GM18517 (cell line): Measurements from ENCODE around the gene BHMT.
"Not testable (repeated sequence)": the region's sequence is repeated elsewhere in the genome, so short reads cannot be mapped to it uniquely, and the experiment has no call there.

Experiments
- ATAC-seq: cut with Tn5 transposase; IDR thresholded peaks from one replicate; pipeline ENCODE4 v1.9.1; 2021; ENCODE audit warnings: mild to moderate bottlenecking, moderate library complexity; ENCODE audit not compliant: unreplicated experiment

BHMT gene

DNA sequence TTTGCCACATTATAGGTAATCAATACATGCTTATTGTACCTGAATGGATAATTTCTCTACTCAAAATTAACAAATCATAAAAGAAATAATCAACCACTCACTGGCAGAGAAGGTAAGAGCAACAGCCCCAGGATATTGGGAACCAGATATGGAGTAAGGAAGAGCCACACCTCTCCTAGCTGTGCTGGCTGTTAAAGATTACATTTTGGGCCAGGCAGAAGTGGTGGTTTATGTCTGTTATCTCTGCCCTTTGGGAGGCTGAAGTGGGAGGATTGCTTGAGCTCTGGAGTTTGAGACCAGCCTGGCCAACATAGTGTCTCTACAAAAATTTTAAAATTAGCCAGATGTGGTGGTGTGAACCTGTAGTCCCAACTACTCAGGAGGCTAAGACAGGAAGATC, 56.4 kb downstream of the BHMT start:
- ATAC-seq = no peak

DNA sequence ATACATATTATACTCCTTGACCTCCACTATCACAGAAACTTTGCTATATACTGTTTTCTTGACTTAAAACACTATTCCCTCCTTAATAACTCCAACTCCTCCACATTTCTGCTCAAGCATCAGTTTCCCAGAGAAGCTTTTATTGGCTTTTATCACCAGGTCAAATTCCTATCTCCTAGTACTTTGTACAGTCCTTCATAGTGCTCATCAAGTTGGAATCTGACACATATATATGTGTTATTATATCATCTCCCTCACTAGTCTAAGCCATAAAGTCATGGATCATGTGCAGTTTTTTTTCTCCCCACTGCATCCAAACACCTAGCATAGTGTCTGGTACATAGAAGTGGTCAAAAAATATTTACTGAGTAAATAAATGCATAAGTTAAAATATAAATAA, 59.1 kb downstream of the BHMT start:
- ATAC-seq = no peak

DNA sequence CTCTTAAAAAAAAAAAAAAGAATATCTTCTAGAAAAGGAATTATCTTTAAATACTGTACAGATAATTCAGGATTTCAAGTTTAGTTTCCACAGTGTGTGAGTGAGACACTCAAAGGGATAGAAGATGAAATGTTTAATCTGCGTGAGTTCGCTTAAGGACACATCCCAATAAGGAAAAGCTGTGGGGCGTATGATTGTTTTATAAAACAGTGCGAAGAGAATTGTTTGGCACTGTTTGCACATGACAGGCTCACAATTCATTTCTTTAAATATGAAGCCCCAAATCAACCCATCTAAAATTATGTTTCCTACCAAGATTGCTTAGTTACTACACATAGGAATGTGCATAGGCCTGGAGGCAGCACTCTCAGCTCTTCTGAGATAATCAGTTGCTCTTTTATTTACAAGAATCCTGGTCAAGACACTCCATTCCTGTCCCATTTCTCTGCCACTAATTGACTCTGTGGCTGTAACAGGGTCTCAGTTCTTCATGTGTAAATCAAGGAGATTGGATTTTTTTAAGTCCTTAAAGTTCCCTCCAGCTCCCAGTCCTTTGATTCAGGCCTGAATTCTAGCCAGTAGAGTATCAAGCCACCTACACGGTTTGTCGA, 60.1 kb downstream of the BHMT start:
- ATAC-seq = no peak

DNA sequence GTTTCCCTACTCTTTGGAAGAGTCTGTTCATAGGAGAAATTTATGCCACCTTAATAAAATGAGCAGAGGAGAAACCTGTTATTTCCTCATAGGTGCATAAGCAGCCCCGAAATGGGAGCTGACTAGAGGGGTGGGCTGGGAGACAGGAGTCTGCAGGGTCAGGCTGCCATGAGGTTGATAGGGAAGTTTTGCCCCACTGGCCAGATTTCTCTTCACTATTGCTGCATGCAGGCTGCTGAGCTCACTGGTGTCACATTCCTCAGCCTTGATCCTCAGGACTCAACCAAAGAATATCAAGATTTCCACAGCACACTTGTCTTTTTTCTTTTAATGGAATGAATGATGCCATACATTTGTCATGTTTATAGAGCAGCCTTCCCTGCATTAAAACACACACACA, 60.7 kb downstream of the BHMT start:
- no peak for ATAC-seq

- ATAC-seq = no peak
Observed at GRCh38 chr5:79173626-79174025, 62.0 kb downstream of the BHMT start.

DNA sequence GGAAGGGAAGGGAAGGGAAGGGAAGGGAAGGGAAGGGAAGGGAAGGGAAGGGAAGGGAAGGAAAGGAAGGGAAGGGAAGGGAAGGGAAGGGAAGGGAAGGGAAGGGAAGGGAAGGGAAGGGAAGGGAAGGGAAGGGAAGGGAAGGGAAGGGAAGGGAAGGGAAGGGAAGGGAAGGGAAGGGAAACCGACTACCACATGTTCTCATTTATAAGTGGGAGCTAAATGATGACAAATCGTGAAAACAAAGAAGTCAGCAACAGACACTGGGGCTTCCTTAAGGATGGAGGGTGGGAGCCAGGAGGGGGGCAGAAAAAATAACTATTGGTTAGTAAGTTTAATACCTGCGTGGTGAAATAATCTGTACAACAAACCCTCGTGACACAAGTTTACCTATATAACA, 68.8 kb downstream of the BHMT start:
- ATAC-seq = not testable (repeated sequence)

- no peak for ATAC-seq
Observed at GRCh38 chr5:79181419-79182022, 69.9 kb downstream of the BHMT start.
